IMR-90 (cell line): ENCODE results near the gene PLD2. TPM values are rescaled to one million over a fixed set of nuclear protein-coding genes. Genes with fewer than 3 reads are reported as not detected.

Experiments
- ATAC-seq: fragments of 200-7000 bp; cut with Tn5 transposase; 2 replicates; pipeline ENCODE4 v1.9.1; 2020; ENCODE audit warnings: low read depth, mild to moderate bottlenecking, moderate library complexity
- BruUV-seq: library from RNA; stranded (reverse); fragments of 400-500 nt; replicated peaks from 2 replicates; lab custom pipeline; 2021; lab: Mats Ljungman, UMichigan
- CTCF ChIA-PET: fragments of 300-600 bp; formaldehyde crosslinking; extraction: SDS; loops from one replicate; lab custom pipeline; 2021; ENCODE audit warnings: antibody characterized with exemption; lab: Yijun Ruan, JAX
- POLR2A ChIA-PET: fragments of 300-600 bp; sonication (Branson Sonifier 250); formaldehyde crosslinking; loops from one replicate; lab custom pipeline; 2022; ENCODE audit warnings: antibody characterized with exemption; ENCODE audit not compliant: unreplicated experiment; lab: Charles Lee
- DNase-seq: peaks from one replicate; pipeline ENCODE4 v3.0.0; 2013
- H2AFZ ChIP-seq: replicated peaks from 2 replicates; pipeline ENCODE3; 2013; ENCODE audit warnings: low read length, mild to moderate bottlenecking; ENCODE audit not compliant: poor library complexity
- H2AK5ac ChIP-seq: 2 replicates; pipeline ENCODE4 v1.6.1; 2013; ENCODE audit warnings: low read depth, low read length, inconsistent platforms
- H2AK9ac ChIP-seq: replicated peaks from 2 replicates; pipeline ENCODE3; 2013; ENCODE audit warnings: mild to moderate bottlenecking, low read depth, low read length, moderate library complexity; ENCODE audit not compliant: poor library complexity
- H2BK120ac ChIP-seq: 2 replicates; pipeline ENCODE4 v1.6.1; 2013; ENCODE audit warnings: low read depth, low read length, inconsistent platforms
- H2BK15ac ChIP-seq: 3 replicates; pipeline ENCODE4 v1.6.1; 2013; ENCODE audit warnings: low read depth, low read length, inconsistent platforms
- H2BK20ac ChIP-seq: 2 replicates; pipeline ENCODE4 v1.6.1; 2013; ENCODE audit warnings: low read depth, mild to moderate bottlenecking, inconsistent platforms, low read length, moderate library complexity
- H2BK5ac ChIP-seq: 2 replicates; pipeline ENCODE4 v1.6.1; 2013; ENCODE audit warnings: mild to moderate bottlenecking, low read depth, low read length, inconsistent platforms; ENCODE audit not compliant: poor library complexity, severe bottlenecking
- H3K14ac ChIP-seq: replicated peaks from 2 replicates; pipeline ENCODE4 v1.6.1; 2013; ENCODE audit warnings: low read depth, low read length, inconsistent platforms
- H3K18ac ChIP-seq: 2 replicates; pipeline ENCODE4 v1.6.1; 2013; ENCODE audit warnings: low read depth, low read length, control low read depth
- H3K23ac ChIP-seq: 2 replicates; pipeline ENCODE4 v1.6.1; 2013; ENCODE audit warnings: low read depth, low read length, inconsistent platforms
- H3K27ac ChIP-seq: 2 replicates; pipeline ENCODE4 v1.5.1; 2013; ENCODE audit warnings: mild to moderate bottlenecking, control low read depth, low read length; ENCODE audit not compliant: insufficient read depth
- H3K27me3 ChIP-seq: 2 replicates; pipeline ENCODE4 v1.6.1; 2013; ENCODE audit warnings: low read length; ENCODE audit not compliant: control insufficient read depth, insufficient read depth
- H3K36me3 ChIP-seq: 2 replicates; pipeline ENCODE4 v1.6.1; 2013; ENCODE audit warnings: low read length, mixed read lengths; ENCODE audit not compliant: control insufficient read depth, insufficient read depth
- H3K4ac ChIP-seq: 2 replicates; pipeline ENCODE4 v1.6.1; 2013; ENCODE audit warnings: low read depth, low read length, inconsistent platforms
- H3K4me1 ChIP-seq: 2 replicates; pipeline ENCODE4 v1.6.1; 2013; ENCODE audit warnings: low read length, mixed read lengths; ENCODE audit not compliant: control insufficient read depth, insufficient read depth
- H3K4me2 ChIP-seq: 2 replicates; pipeline ENCODE4 v1.6.1; 2013; ENCODE audit warnings: low read depth, mild to moderate bottlenecking, control low read depth, low read length, moderate library complexity
- H3K4me3 ChIP-seq: 2 replicates; pipeline ENCODE4 v1.5.1; 2013; ENCODE audit warnings: low read depth, mild to moderate bottlenecking, control low read depth, low read length, moderate library complexity; ENCODE audit not compliant: insufficient read depth
- H3K56ac ChIP-seq: 2 replicates; pipeline ENCODE4 v1.6.1; 2013; ENCODE audit warnings: low read length, inconsistent platforms; ENCODE audit not compliant: insufficient read depth; ENCODE audit errors: extremely low read depth
- H3K79me1 ChIP-seq, 2 experiments: 2 replicates each; pipeline ENCODE4 v1.6.1; 2013; ENCODE audit warnings: low read length in 2 of 2, inconsistent platforms in 1 of 2, low read depth in 1 of 2
- H3K9ac ChIP-seq: 2 replicates; pipeline ENCODE4 v1.6.1; 2013; ENCODE audit warnings: low read depth, low read length, control low read depth
- H3K9me1 ChIP-seq: 2 replicates; pipeline ENCODE4 v1.6.1; 2013; ENCODE audit warnings: low read length, inconsistent platforms; ENCODE audit not compliant: insufficient read depth
- H3K9me3 ChIP-seq: 2 replicates; pipeline ENCODE4 v1.6.1; 2013; ENCODE audit warnings: low read length; ENCODE audit not compliant: control insufficient read depth, insufficient read depth
- H4K20me1 ChIP-seq: 2 replicates; pipeline ENCODE4 v1.6.1; 2013; ENCODE audit warnings: low read length, inconsistent platforms; ENCODE audit not compliant: insufficient read depth
- H4K5ac ChIP-seq: 2 replicates; pipeline ENCODE4 v1.6.1; 2013; ENCODE audit warnings: mild to moderate bottlenecking, low read depth, low read length, control low read depth
- H4K8ac ChIP-seq, 2 experiments: 2 replicates each; pipeline ENCODE4 v1.6.1; 2013; ENCODE audit warnings: low read depth in 2 of 2, low read length in 2 of 2, control low read depth in 1 of 2, inconsistent platforms in 1 of 2
- H4K91ac ChIP-seq: 2 replicates; pipeline ENCODE4 v1.6.1; 2013; ENCODE audit warnings: low read depth, low read length, inconsistent platforms; ENCODE audit not compliant: insufficient read depth
- BHLHE40 ChIP-seq: fragments of 150-350 bp; IDR thresholded peaks from 2 replicates; pipeline ENCODE4 v1.6.1; 2016; ENCODE audit warnings: mild to moderate bottlenecking, low read depth, low read length
- CHD1 ChIP-seq: IDR thresholded peaks from 2 replicates; pipeline ENCODE4 v1.6.1; 2012; ENCODE audit warnings: low read depth, low read length, improper control_type of control experiment
- MXI1 ChIP-seq: IDR thresholded peaks from 2 replicates; pipeline ENCODE4 v1.6.1; 2012; ENCODE audit warnings: low read depth, mild to moderate bottlenecking, low read length, moderate library complexity, borderline replicate concordance
- NFE2L2 ChIP-seq: fragments of 150-350 bp; IDR thresholded peaks from 2 replicates; pipeline ENCODE4 v1.6.1; 2016; ENCODE audit warnings: low read depth, mild to moderate bottlenecking, low read length
- POLR2A ChIP-seq: IDR thresholded peaks from 2 replicates; pipeline ENCODE4 v1.6.1; 2012; ENCODE audit warnings: mild to moderate bottlenecking, low read depth, low read length
- RFX5 ChIP-seq: IDR thresholded peaks from 2 replicates; pipeline ENCODE4 v1.8.0; 2012; ENCODE audit warnings: low read depth, mild to moderate bottlenecking, low read length, moderate library complexity
- WGBS, 2 experiments: methylation state at CpG; one replicate each; pipeline versions ENCODE4 v1.1.5 to v1.1.7; 2013; ENCODE audit warnings: missing lambda C conversion rate in 2 of 2; ENCODE audit not compliant: insufficient read length in 1 of 2; ENCODE audit errors: extremely low coverage in 2 of 2; 5-methylcytosine and 5-hydroxymethylcytosine counted together
- dilution Hi-C: fragments of 300-500 bp; cut with HindIII; formaldehyde crosslinking; loops from one replicate; pipeline ENCODE4 v1.14.3; 2018; ENCODE audit warnings: low sequenced_read_pairs; ENCODE audit not compliant: unreplicated experiment
- in situ Hi-C: fragments of 300-500 bp; cut with MboI; formaldehyde crosslinking; loops from 3 replicates; pipeline ENCODE4 v1.14.3; 2019; ENCODE audit warnings: low sequenced_read_pairs, inconsistent platforms, mixed read lengths
- intact Hi-C: fragments of 100-400 bp; cut with micrococcal nuclease; formaldehyde crosslinking; loops from 2 replicates; pipeline ENCODE4 v1.10.0; 2022
- polyA plus RNA-seq, 3 experiments: library from polyadenylated mRNA; depleted of rRNA; stranded (reverse); fragments of >200 nt; gene quantifications; 2 replicates each; pipeline ENCODE4 v1.2.3, GENCODE V29; 2012; ENCODE audit warnings: low replicate concordance in 1 of 3
- total RNA-seq: library from RNA; depleted of rRNA; stranded (reverse); fragments of >200 nt; gene quantifications from 2 replicates; pipeline ENCODE4 v1.2.3, GENCODE V29; 2012

Gene PLD2
- total and polyA plus RNA-seq, 2 of the 4 experiments (the other 2 are of a cell fraction) = 12.5 to 28.0 TPM

- Histone ChIP-seq H2BK20ac (no peak overlapping the region), H3K4me2 (no peak overlapping the region), H4K8ac (no peak overlapping the region), H3K4me1 (peaks cover 20% of the 10 kb centered on the region), H2BK15ac (no peak overlapping the region), H2AK5ac (no peak overlapping the region), H4K5ac (no peak overlapping the region), H2BK120ac (no peak overlapping the region), H3K79me1 (peaks cover 21 to 73% of the 10 kb centered on the region in 2 experiments), H2AFZ (no peak overlapping the region), H4K20me1 (peaks cover 33% of the 10 kb centered on the region), H3K9me1 (peaks cover 25% of the 10 kb centered on the region; the same call in 1 of the 2 replicates), H3K14ac (0 out of 2 replicates have a peak overlapping the region, but pooled peaks have one; percentile 45), H3K56ac (no peak overlapping the region), H3K36me3 (peaks cover 3% of the 10 kb centered on the region; the same call in 1 of the 2 replicates), H4K91ac (no peak overlapping the region), H2BK5ac (no peak overlapping the region), H3K23ac (0 out of 2 replicates have a peak overlapping the region, but pooled peaks have one; percentile 29), H3K9me3 (no peaks in the 10 kb centered on the region), H3K4ac (peak overlapping the region; percentile 13; the same call in 1 of the 2 replicates), H3K18ac (no peak overlapping the region), H3K27me3 (no peaks in the 10 kb centered on the region), H2AK9ac (peak overlapping the region; percentile 91), H3K9ac (no peak overlapping the region), H3K27ac (no peak overlapping the region), H3K4me3 (no peak overlapping the region)
- DNase-seq (no peak), ATAC-seq (peak; percentile 25; the same call in 1 of the 2 replicates)
- TF ChIP-seq CHD1 = no peak
- TF ChIP-seq BHLHE40 = no peak
- TF ChIP-seq RFX5 = no peak
- no peak for TF ChIP-seq NFE2L2
- TF ChIP-seq MXI1 = no peak
- TF ChIP-seq POLR2A = no peak
- ChIA-PET POLR2A (no interaction called here), CTCF (interaction anchor here (0.9 kb wide), 1 partner anchor 69 kb away, joined by 3 read pairs; no protein-coding TSS in a partner anchor)
- dilution Hi-C loops (no loop called here), in situ Hi-C loops (no loop called here), intact Hi-C loops (no loop called here)
- no CpG with 5 or more reads among the region's 7 CpGs for WGBS, 2 experiments
- BruUV-seq = no TSS peak
These were observed 51.3 kb downstream of the PLD2 start for GRCh38 chr17:4858068-4858881.
